Osteocyte (in vitro differentiated cells): ENCODE measurements around the gene KCNJ1. TPM values are rescaled to one million over a fixed set of nuclear protein-coding genes. Genes with fewer than 3 reads are reported as not detected.

Experiments
- DNase-seq: peaks from one replicate; pipeline ENCODE4 v3.0.0; 2021; ENCODE audit warnings: mixed read lengths; ENCODE audit not compliant: unreplicated experiment; ENCODE audit errors: extremely low spot score
- H3K27ac Mint-ChIP-seq: one replicate; pipeline ENCODE4 v1.8.0; 2021; ENCODE audit warnings: mild to moderate bottlenecking, mixed read lengths; ENCODE audit not compliant: unreplicated experiment
- H3K27me3 Mint-ChIP-seq: one replicate; pipeline ENCODE4 v1.8.0; 2021; ENCODE audit warnings: mixed read lengths; ENCODE audit not compliant: unreplicated experiment
- H3K36me3 Mint-ChIP-seq: one replicate; pipeline ENCODE4 v1.8.0; 2021; ENCODE audit warnings: mixed read lengths; ENCODE audit not compliant: unreplicated experiment
- H3K4me1 Mint-ChIP-seq: one replicate; pipeline ENCODE4 v1.8.0; 2021; ENCODE audit warnings: mixed read lengths; ENCODE audit not compliant: unreplicated experiment
- H3K4me3 Mint-ChIP-seq: one replicate; pipeline ENCODE4 v1.8.0; 2021; ENCODE audit warnings: mild to moderate bottlenecking, moderate library complexity, mixed read lengths; ENCODE audit not compliant: unreplicated experiment
- H3K9me3 Mint-ChIP-seq: one replicate; pipeline ENCODE4 v1.8.0; 2021; ENCODE audit warnings: mixed read lengths; ENCODE audit not compliant: unreplicated experiment
- CTCF ChIP-seq: fragments of 200-600 bp; sonication (generic); IDR thresholded peaks from 2 replicates; pipeline ENCODE4 v1.5.0; 2021; ENCODE audit warnings: antibody characterized with exemption, mild to moderate bottlenecking, moderate library complexity
- total RNA-seq: library from RNA; stranded (reverse); gene quantifications from 2 replicates; pipeline ENCODE4 v1.2.1, GENCODE V29; 2021

Gene KCNJ1
- total RNA-seq, 1 donor from 2014 or later: not detected

- no peaks in the 10 kb centered on the region for H3K36me3 Mint-ChIP-seq
- no peak for TF ChIP-seq CTCF
- H3K4me3 Mint-ChIP-seq: peak overlapping the region; percentile 33
- H3K4me1 Mint-ChIP-seq: peaks cover 34% of the 10 kb centered on the region
- H3K27ac Mint-ChIP-seq: peak overlapping the region; percentile 65
- H3K9me3 Mint-ChIP-seq: no peaks in the 10 kb centered on the region
- DNase-seq: no peak
- peaks cover 3% of the 10 kb centered on the region for H3K27me3 Mint-ChIP-seq
Measured at GRCh38 chr11:128860571-128861361, 6.3 kb downstream of the KCNJ1 start.

- no peak for DNase-seq
- Mint-ChIP-seq H3K9me3 (no peaks in the 10 kb centered on the region), H3K36me3 (no peaks in the 10 kb centered on the region), H3K27ac (no peak overlapping the region), H3K27me3 (peaks cover 3% of the 10 kb centered on the region), H3K4me1 (peaks cover 32% of the 10 kb centered on the region), H3K4me3 (no peak overlapping the region)
- TF ChIP-seq CTCF: peak; percentile 83
Measured at GRCh38 chr11:128859563-128860441, 7.3 kb downstream of the KCNJ1 start.

- H3K9me3 Mint-ChIP-seq: no peaks in the 10 kb centered on the region
- H3K27me3 Mint-ChIP-seq: peaks cover 3% of the 10 kb centered on the region
- TF ChIP-seq CTCF: no peak
- no peaks in the 10 kb centered on the region for H3K36me3 Mint-ChIP-seq
- H3K27ac Mint-ChIP-seq: no peak overlapping the region
- peaks cover 17% of the 10 kb centered on the region for H3K4me1 Mint-ChIP-seq
- DNase-seq: no peak
- no peak overlapping the region for H3K4me3 Mint-ChIP-seq
Measured at GRCh38 chr11:128857341-128857740, 9.8 kb downstream of the KCNJ1 start.

DNA sequence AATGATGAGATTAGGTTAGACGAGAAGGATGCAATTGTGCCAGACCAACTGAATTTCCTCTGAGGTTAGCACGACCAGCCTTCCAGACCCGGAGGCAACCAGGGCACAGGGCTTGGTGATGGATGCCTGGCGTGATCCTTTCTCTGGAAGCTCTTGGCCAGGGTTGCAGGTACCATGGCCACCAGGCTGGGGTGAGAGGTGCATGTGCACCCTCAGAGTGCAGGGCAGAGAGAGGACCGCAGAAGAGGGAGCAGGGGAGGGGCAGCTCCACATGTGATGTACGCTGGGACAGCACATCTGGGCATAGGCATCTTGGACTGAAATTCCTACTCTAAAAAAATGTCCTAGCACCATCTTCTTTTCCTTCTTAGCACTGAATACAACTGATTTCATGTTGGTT, 10.9 kb downstream of the KCNJ1 start:
- no peak for DNase-seq
- H3K4me3 Mint-ChIP-seq: no peak overlapping the region
- H3K27me3 Mint-ChIP-seq: peaks cover 3% of the 10 kb centered on the region
- no peaks in the 10 kb centered on the region for H3K36me3 Mint-ChIP-seq
- H3K9me3 Mint-ChIP-seq: no peaks in the 10 kb centered on the region
- TF ChIP-seq CTCF: no peak
- peaks cover 13% of the 10 kb centered on the region for H3K4me1 Mint-ChIP-seq
- no peak overlapping the region for H3K27ac Mint-ChIP-seq

DNA sequence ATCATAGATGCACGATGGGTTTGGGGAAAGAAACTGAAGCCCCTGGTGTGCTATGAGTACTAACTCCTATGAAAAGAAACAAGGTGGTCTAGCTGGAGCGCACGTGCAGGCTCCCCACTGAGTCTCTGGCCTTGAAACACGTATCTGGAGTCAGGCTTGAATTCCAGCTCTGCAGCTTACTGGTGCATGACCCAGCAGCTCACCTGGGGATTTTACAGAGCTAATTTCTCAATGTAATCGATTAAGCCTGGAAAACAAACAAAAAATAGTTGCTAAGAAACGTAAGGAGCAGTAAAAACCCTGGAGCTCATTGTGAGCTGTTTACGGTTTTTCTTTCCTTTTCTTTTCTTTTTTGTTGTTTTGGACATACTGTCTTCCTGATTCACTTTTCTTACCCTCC, 12.3 kb downstream of the KCNJ1 start:
- H3K36me3 Mint-ChIP-seq: no peaks in the 10 kb centered on the region

More for the DNA sequence above, 12.3 kb downstream of the KCNJ1 start:
- H3K4me1 Mint-ChIP-seq: peaks cover under 1% of the 10 kb centered on the region
- no peak for DNase-seq
- H3K9me3 Mint-ChIP-seq: no peaks in the 10 kb centered on the region
- TF ChIP-seq CTCF: no peak
- no peak overlapping the region for H3K4me3 Mint-ChIP-seq
- no peak overlapping the region for H3K27ac Mint-ChIP-seq
- H3K27me3 Mint-ChIP-seq: peaks cover 3% of the 10 kb centered on the region
